ENCODE measurements around the gene SOX14.

SOX14 gene

GRCh38 chr3:137769322-137770065 is 5.4 kb downstream of the SOX14 start:
- no peak for TF ChIP-seq CTCF (conservative IDR thresholded peaks at IDR 0.05)
- H3K27ac ChIP-seq: no peak overlapping the region

GRCh38 chr3:137770066-137770834 is 6.1 kb downstream of the SOX14 start:
- TF ChIP-seq CTCF (conservative IDR thresholded peaks at IDR 0.05): no peak
- no peak overlapping the region for H3K27ac ChIP-seq

- H3K27ac ChIP-seq: no peak overlapping the region
- no peak for TF ChIP-seq CTCF (conservative IDR thresholded peaks at IDR 0.05)
These were observed 6.8 kb downstream of the SOX14 start for GRCh38 chr3:137770835-137771399.

GRCh38 chr3:137771401-137772213 is 7.5 kb downstream of the SOX14 start:
- TF ChIP-seq CTCF (conservative IDR thresholded peaks at IDR 0.05): no peak
- no peak overlapping the region for H3K27ac ChIP-seq

GRCh38 chr3:137772214-137772955 is 8.3 kb downstream of the SOX14 start:
- no peak for TF ChIP-seq CTCF (conservative IDR thresholded peaks at IDR 0.05)
- no peak overlapping the region for H3K27ac ChIP-seq

- no peak overlapping the region for H3K27ac ChIP-seq
- no peak for TF ChIP-seq CTCF (conservative IDR thresholded peaks at IDR 0.05)
These were observed 14.8 kb downstream of the SOX14 start for GRCh38 chr3:137778941-137779340.
